Peyer's patch (tissue), 4 donors: Measurements from ENCODE around the gene SIK1.
"Not testable (repeated sequence)": the region's sequence is repeated elsewhere in the genome, so short reads cannot be mapped to it uniquely, and the experiment has no call there.

ENCODE experiments used
- POLR2A ChIP-seq, 2 donors: fragments of 450-650 bp; IDR thresholded peaks; one replicate each; pipeline ENCODE4 v1.5.1; 2017; ENCODE audit warnings: antibody characterized with exemption in 2 of 2, mild to moderate bottlenecking in 2 of 2, moderate library complexity in 2 of 2
- TF ChIP-seq, protein P1 (sequence below), 6 experiments: fragments of 450-650 bp in 4 of 6; fragments of 200-600 bp in 2 of 6; sonication (generic) in 1 of 6; IDR thresholded peaks; one replicate each; pipeline ENCODE4 v1.5.1; 2017 to 2019; ENCODE audit warnings: antibody characterized with exemption in 6 of 6, mild to moderate bottlenecking in 3 of 6, moderate library complexity in 1 of 6

DNA sequence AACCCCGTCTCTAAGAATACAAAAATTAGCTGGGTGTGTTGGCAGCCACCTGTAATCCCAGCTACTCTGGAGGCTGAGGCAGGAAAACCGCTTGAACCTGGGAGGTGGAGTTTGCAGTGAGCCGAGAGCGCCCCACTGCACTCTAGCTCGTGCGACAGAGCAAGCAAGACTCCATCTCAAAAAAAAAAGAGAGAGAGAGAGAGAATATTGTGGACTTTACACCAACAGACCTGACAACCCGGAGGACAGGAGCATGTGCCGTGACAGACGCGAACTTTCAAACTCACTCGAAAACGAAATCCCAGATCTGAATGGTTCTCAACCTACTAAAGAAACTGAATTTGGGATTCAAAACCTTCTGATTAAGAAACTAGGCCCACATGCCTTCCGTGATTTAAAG is 19.8 kb downstream of the SIK1 start:
- TF ChIP-seq, protein P1, sequence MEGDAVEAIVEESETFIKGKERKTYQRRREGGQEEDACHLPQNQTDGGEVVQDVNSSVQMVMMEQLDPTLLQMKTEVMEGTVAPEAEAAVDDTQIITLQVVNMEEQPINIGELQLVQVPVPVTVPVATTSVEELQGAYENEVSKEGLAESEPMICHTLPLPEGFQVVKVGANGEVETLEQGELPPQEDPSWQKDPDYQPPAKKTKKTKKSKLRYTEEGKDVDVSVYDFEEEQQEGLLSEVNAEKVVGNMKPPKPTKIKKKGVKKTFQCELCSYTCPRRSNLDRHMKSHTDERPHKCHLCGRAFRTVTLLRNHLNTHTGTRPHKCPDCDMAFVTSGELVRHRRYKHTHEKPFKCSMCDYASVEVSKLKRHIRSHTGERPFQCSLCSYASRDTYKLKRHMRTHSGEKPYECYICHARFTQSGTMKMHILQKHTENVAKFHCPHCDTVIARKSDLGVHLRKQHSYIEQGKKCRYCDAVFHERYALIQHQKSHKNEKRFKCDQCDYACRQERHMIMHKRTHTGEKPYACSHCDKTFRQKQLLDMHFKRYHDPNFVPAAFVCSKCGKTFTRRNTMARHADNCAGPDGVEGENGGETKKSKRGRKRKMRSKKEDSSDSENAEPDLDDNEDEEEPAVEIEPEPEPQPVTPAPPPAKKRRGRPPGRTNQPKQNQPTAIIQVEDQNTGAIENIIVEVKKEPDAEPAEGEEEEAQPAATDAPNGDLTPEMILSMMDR (IDR thresholded peaks at IDR 0.05): not testable (repeated sequence)
- TF ChIP-seq POLR2A (IDR thresholded peaks at IDR 0.05): not testable (repeated sequence)
